ENCODE results near the gene SETD2. TPM values are rescaled to one million over a fixed set of nuclear protein-coding genes. Genes with fewer than 3 reads are reported as not detected.

The SETD2 gene
- total RNA-seq, 2 experiments from 2014 or later = 54.1 to 63.3 TPM

DNA sequence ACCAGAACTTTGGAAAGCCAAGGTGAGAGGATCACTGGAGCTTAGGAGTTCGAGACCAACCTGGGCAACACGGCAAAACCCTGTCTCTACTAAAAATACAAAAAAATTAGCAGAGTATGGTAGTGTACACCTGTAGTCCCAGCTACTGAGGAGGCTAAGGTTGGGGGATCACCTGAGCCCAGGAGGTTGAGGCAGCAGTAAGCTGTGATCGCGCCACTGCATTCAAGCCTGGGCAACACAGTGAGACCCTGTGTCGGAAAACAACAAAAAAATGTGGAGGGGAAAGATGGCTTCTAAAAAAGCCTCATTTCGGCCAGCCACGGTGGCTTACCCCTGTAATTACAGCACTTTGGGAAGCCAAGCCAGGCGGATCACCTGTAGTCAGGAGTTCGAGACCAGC lies 54.5 kb downstream of the SETD2 start:
- no peak overlapping the region for H3K27ac Mint-ChIP-seq

DNA sequence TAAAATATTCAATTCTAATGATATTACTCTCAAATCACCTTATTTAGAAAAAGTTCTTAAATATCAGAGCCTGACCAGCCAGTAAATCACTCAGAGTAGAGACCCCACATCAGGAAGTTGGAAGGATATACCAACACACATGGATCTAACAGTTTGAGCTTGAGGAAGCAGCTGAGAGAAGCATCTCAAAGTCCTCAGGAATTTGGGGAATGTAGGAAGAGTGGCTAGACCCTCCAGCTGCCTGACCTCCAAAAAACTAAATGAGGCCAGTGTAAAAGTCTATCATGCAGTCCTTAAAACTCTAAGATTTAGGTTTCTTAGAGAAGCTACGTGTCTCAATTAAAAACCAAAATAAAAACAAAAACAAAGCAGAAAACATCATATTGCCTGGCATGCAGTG lies 55.4 kb downstream of the SETD2 start:
- Mint-ChIP-seq H3K4me1 (peaks cover 1% of the 10 kb centered on the region), H3K27ac (no peak overlapping the region), H3K36me3 (peaks cover 25% of the 10 kb centered on the region), H3K4me3 (no peak overlapping the region), H3K27me3 (no peaks in the 10 kb centered on the region), H3K9me3 (no peaks in the 10 kb centered on the region)
- ATAC-seq (ENCODE audit: low read depth) (no peak), DNase-seq (no peak)
- POLR2A ChIA-PET = no interaction called here

More for the DNA sequence above, 54.5 kb downstream of the SETD2 start:
- H3K27me3 Mint-ChIP-seq = no peaks in the 10 kb centered on the region
- POLR2A ChIA-PET = no interaction called here
- ATAC-seq (ENCODE audit: low read depth) = no peak
- DNase-seq = no peak
- H3K4me1 Mint-ChIP-seq = peaks cover 1% of the 10 kb centered on the region
- H3K36me3 Mint-ChIP-seq = peaks cover 31% of the 10 kb centered on the region
- no peaks in the 10 kb centered on the region for H3K9me3 Mint-ChIP-seq
- H3K4me3 Mint-ChIP-seq = no peak overlapping the region

GRCh38 chr3:47104259-47104658 lies 59.7 kb downstream of the SETD2 start:
- DNase-seq = no peak
- no peak overlapping the region for H3K4me3 Mint-ChIP-seq

GRCh38 chr3:47103619-47104018 lies 60.3 kb downstream of the SETD2 start:
- Mint-ChIP-seq H3K4me3 (no peak overlapping the region), H3K27ac (no peak overlapping the region), H3K9me3 (no peaks in the 10 kb centered on the region), H3K4me1 (no peaks in the 10 kb centered on the region), H3K36me3 (peaks cover 13% of the 10 kb centered on the region), H3K27me3 (no peaks in the 10 kb centered on the region)
- ATAC-seq (ENCODE audit: low read depth) = no peak
- POLR2A ChIA-PET = no interaction called here
- no peak for DNase-seq

More at GRCh38 chr3:47104259-47104658, 59.7 kb downstream of the SETD2 start:
- H3K36me3 Mint-ChIP-seq = peaks cover 15% of the 10 kb centered on the region
- H3K27ac Mint-ChIP-seq = no peak overlapping the region
- no peak for ATAC-seq (ENCODE audit: low read depth)
- no peaks in the 10 kb centered on the region for H3K4me1 Mint-ChIP-seq
- no peaks in the 10 kb centered on the region for H3K9me3 Mint-ChIP-seq
- no peaks in the 10 kb centered on the region for H3K27me3 Mint-ChIP-seq
- POLR2A ChIA-PET = no interaction called here

DNA sequence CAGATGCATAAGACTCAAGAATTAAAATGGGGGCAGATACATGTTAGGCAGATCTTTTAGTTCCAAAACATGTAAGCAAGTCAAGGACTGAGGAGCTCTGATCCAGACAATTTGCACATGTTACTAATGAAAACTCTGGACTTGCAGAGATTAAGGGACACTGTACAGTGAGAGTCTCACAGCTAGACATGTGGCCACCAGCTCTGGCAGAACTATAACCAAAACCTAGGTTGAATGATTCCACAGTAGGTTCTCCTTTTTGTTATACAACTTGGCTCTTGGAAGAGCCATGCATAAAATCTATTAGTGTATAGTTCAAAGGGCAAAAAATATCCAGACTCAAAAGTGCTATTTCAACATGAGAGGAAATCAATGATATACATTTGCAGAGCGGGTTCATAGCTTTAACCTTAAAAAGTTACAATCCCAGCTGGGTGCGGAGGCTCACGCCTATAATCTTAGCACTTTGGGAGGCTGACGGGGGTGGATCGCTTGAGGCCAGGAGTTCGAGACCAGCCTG lies 61.8 kb downstream of the SETD2 start:
- H3K9me3 Mint-ChIP-seq = no peaks in the 10 kb centered on the region
- peaks cover 16% of the 10 kb centered on the region for H3K36me3 Mint-ChIP-seq
- no peaks in the 10 kb centered on the region for H3K27me3 Mint-ChIP-seq
- ATAC-seq (ENCODE audit: low read depth) (no peak), DNase-seq (no peak)
- no peak overlapping the region for H3K27ac Mint-ChIP-seq
- H3K4me3 Mint-ChIP-seq = no peak overlapping the region
- no peaks in the 10 kb centered on the region for H3K4me1 Mint-ChIP-seq
- POLR2A ChIA-PET = no interaction called here

GRCh38 chr3:47098910-47099309 lies 65.0 kb downstream of the SETD2 start:
- no peaks in the 10 kb centered on the region for H3K9me3 Mint-ChIP-seq

GRCh38 chr3:47097864-47098263 lies 66.0 kb downstream of the SETD2 start:
- Mint-ChIP-seq H3K4me1 (peaks cover 2% of the 10 kb centered on the region), H3K27ac (no peak overlapping the region)
- POLR2A ChIA-PET = no interaction called here

More at GRCh38 chr3:47098910-47099309, 65.0 kb downstream of the SETD2 start:
- no peak for ATAC-seq (ENCODE audit: low read depth)
- DNase-seq = no peak
- H3K4me1 Mint-ChIP-seq = peaks cover 2% of the 10 kb centered on the region
- no peak overlapping the region for H3K27ac Mint-ChIP-seq
- H3K27me3 Mint-ChIP-seq = no peaks in the 10 kb centered on the region
- H3K36me3 Mint-ChIP-seq = peaks cover 33% of the 10 kb centered on the region
- POLR2A ChIA-PET = no interaction called here
- H3K4me3 Mint-ChIP-seq = no peak overlapping the region

DNA sequence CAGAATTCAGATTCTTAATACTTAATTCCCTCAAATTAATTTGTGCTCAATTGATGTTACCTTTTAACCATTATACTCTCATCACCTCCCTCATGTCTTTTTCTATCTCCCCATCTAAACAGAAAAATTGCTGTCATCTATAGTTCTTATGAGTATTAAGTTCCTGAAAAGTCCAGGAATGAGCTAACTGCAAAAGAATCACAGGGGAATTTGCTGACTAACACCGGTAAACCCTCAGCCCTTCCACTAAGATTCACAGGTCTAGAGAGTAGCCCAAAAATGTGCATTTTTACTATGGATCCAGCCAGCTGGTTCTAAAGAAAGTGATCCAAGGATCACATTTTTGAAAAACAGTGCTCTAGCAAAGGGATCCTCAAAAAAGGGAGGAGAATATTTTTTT lies 67.0 kb downstream of the SETD2 start:
- H3K27me3 Mint-ChIP-seq = no peaks in the 10 kb centered on the region
- H3K27ac Mint-ChIP-seq = no peak overlapping the region
- ATAC-seq (ENCODE audit: low read depth) (no peak), DNase-seq (no peak)
- no peaks in the 10 kb centered on the region for H3K9me3 Mint-ChIP-seq
- H3K36me3 Mint-ChIP-seq = peaks cover 30% of the 10 kb centered on the region
- H3K4me1 Mint-ChIP-seq = peaks cover 2% of the 10 kb centered on the region
- POLR2A ChIA-PET = no interaction called here
- no peak overlapping the region for H3K4me3 Mint-ChIP-seq

More at GRCh38 chr3:47097864-47098263, 66.0 kb downstream of the SETD2 start:
- Mint-ChIP-seq H3K9me3 (no peaks in the 10 kb centered on the region), H3K27me3 (no peaks in the 10 kb centered on the region), H3K36me3 (peaks cover 33% of the 10 kb centered on the region), H3K4me3 (no peak overlapping the region)
- no peak for ATAC-seq (ENCODE audit: low read depth)
- no peak for DNase-seq

GRCh38 chr3:47092090-47092489 lies 71.8 kb downstream of the SETD2 start:
- H3K9me3 Mint-ChIP-seq = no peaks in the 10 kb centered on the region

DNA sequence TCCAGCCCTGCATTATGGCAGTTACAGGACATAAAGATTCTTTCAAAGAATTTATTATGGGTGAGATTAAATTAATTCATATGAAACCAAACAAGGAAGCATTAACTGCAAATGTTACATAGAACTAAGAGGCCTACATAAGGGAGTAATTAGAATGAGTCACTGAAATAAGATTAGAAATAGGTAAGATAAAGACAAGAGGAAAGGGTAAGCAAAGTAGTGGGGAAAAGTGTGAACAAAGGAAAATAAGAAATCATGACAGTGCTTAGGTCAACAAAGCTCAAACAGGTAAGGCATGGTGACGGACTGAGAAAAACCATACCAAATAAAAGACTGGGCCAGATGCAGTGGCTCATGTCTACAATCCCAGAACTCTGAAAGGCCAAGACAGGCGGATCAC lies 74.3 kb downstream of the SETD2 start:
- no peaks in the 10 kb centered on the region for H3K9me3 Mint-ChIP-seq
- no peak overlapping the region for H3K27ac Mint-ChIP-seq
- H3K36me3 Mint-ChIP-seq = peaks cover 25% of the 10 kb centered on the region
- DNase-seq (no peak), ATAC-seq (ENCODE audit: low read depth) (no peak)
- no peaks in the 10 kb centered on the region for H3K27me3 Mint-ChIP-seq
- peaks cover 5% of the 10 kb centered on the region for H3K4me1 Mint-ChIP-seq
- no peak overlapping the region for H3K4me3 Mint-ChIP-seq
- POLR2A ChIA-PET = no interaction called here

More at GRCh38 chr3:47092090-47092489, 71.8 kb downstream of the SETD2 start:
- Mint-ChIP-seq H3K36me3 (peaks cover 33% of the 10 kb centered on the region), H3K4me3 (no peak overlapping the region), H3K4me1 (peaks cover 5% of the 10 kb centered on the region), H3K27ac (no peak overlapping the region), H3K27me3 (no peaks in the 10 kb centered on the region)
- DNase-seq (no peak), ATAC-seq (ENCODE audit: low read depth) (no peak)
- POLR2A ChIA-PET = no interaction called here

DNA sequence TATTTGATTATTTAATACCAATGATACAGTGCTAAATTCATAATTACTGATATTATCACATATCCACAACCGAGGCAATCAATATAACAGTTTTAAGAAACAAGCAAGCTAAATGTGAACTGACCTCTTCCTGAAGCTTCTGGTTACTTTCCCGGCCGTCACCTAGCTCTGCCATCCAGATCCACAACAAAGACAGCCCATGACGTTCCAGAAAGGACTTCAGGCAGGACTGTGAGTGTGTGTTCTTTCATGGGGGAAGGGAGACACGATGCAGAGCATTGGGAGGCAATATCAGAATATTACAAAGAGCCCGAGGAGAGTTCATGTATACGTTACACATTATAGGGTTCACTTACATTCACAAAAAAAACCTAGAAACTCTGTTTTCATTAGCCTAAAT lies 77.8 kb downstream of the SETD2 start:
- Mint-ChIP-seq H3K4me3 (no peak overlapping the region), H3K9me3 (no peaks in the 10 kb centered on the region), H3K27me3 (no peaks in the 10 kb centered on the region), H3K27ac (no peak overlapping the region), H3K36me3 (peaks cover 40% of the 10 kb centered on the region), H3K4me1 (peaks cover 12% of the 10 kb centered on the region)
- DNase-seq (no peak), ATAC-seq (ENCODE audit: low read depth) (no peak)
- POLR2A ChIA-PET = no interaction called here

DNA sequence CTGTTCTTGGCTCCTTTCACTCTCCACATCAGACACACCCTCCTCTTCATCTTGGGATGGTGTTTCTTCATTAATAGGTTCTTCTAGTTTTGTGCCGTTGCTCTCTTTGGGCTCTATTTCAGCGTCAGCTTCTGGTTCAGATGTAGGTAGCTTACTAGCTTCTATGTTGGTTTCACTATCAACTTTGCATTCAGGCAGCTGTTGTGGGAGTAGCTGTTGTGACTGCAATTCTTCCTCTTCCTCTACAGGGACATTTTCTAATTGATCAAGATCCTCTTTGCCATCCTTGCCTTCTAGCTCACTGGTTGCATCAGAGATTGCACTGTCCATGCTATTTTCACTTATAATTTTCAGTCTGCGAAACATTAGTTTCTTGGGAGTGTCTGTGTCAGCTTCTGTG lies 80.1 kb downstream of the SETD2 start:
- Mint-ChIP-seq H3K4me3 (no peak overlapping the region), H3K27me3 (no peaks in the 10 kb centered on the region), H3K27ac (peak overlapping the region; percentile 54), H3K36me3 (peaks cover 49% of the 10 kb centered on the region), H3K9me3 (no peaks in the 10 kb centered on the region), H3K4me1 (peaks cover 14% of the 10 kb centered on the region)
- ATAC-seq (ENCODE audit: low read depth) (no peak), DNase-seq (no peak)
- POLR2A ChIA-PET = no interaction called here

GRCh38 chr3:47082519-47082918 lies 81.4 kb downstream of the SETD2 start:
- ATAC-seq (ENCODE audit: low read depth) (no peak), DNase-seq (no peak)
- Mint-ChIP-seq H3K36me3 (peaks cover 47% of the 10 kb centered on the region), H3K4me1 (peaks cover 14% of the 10 kb centered on the region), H3K27me3 (no peaks in the 10 kb centered on the region), H3K27ac (no peak overlapping the region), H3K4me3 (no peak overlapping the region), H3K9me3 (no peaks in the 10 kb centered on the region)
- POLR2A ChIA-PET = no interaction called here

DNA sequence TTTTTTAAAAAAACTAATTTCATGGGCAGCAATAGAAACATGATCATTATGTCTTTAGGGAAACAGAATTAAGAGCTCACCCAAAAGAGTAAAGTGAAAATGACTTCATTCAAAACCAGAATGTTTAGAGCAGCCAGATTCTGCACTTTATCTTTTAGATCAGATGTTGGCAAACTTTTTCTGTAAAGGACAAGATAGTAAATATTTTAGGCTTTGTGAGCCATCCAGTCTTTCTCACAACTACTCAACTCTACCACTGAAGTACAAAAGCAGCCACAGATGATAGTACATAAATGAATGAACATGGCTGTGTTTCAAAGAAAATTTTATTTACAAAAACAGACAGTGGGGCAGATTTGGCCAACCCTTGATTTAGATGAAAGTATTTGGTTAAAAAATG lies 84.5 kb downstream of the SETD2 start:
- peaks cover 45% of the 10 kb centered on the region for H3K36me3 Mint-ChIP-seq
- no peak overlapping the region for H3K27ac Mint-ChIP-seq
- H3K9me3 Mint-ChIP-seq = no peaks in the 10 kb centered on the region
- H3K27me3 Mint-ChIP-seq = no peaks in the 10 kb centered on the region
- no peak for ATAC-seq (ENCODE audit: low read depth)
- peaks cover 18% of the 10 kb centered on the region for H3K4me1 Mint-ChIP-seq
- POLR2A ChIA-PET = no interaction called here
- DNase-seq = no peak
- no peak overlapping the region for H3K4me3 Mint-ChIP-seq

GRCh38 chr3:47073685-47074084 lies 90.2 kb downstream of the SETD2 start:
- no peaks in the 10 kb centered on the region for H3K9me3 Mint-ChIP-seq
- POLR2A ChIA-PET = no interaction called here
- no peak overlapping the region for H3K27ac Mint-ChIP-seq
- H3K4me1 Mint-ChIP-seq = peaks cover 11% of the 10 kb centered on the region
- DNase-seq (no peak), ATAC-seq (ENCODE audit: low read depth) (no peak)
- no peaks in the 10 kb centered on the region for H3K27me3 Mint-ChIP-seq
- H3K4me3 Mint-ChIP-seq = no peak overlapping the region
- peaks cover 22% of the 10 kb centered on the region for H3K36me3 Mint-ChIP-seq

All from activated naive CD8-positive, alpha-beta T cell treated with anti-CD3 and anti-CD28 coated beads, Interleukin-2, amount 10 ng/mL, durations not matched to agents 7 days and 5 days (primary cell).